GM21360 (cell line): Measurements from ENCODE around the gene CAMTA1.

Source experiments
- ATAC-seq: cut with Tn5 transposase; IDR thresholded peaks from one replicate; pipeline ENCODE4 v1.9.1; 2021; ENCODE audit warnings: mild to moderate bottlenecking, moderate library complexity; ENCODE audit not compliant: unreplicated experiment

The CAMTA1 gene

DNA sequence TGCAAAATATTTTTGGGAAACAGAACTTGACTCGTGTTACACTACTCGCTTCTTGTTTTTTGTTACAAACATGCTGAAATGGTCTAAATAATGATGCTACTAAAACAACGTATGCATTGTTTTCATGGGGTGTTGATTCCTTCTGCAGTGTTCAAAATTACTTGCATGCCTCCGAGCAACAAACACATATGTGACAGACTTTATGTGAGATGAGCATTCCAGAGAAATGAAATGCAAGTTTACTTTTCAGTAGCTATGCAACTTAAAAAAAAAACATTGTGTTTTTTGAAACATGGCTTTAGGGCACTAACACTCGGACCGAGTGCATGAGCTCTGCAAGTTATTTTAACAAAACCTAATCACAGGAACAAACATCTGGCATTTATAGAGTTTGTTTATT lies 84.8 kb downstream of the CAMTA1 start:
- no peak for ATAC-seq

DNA sequence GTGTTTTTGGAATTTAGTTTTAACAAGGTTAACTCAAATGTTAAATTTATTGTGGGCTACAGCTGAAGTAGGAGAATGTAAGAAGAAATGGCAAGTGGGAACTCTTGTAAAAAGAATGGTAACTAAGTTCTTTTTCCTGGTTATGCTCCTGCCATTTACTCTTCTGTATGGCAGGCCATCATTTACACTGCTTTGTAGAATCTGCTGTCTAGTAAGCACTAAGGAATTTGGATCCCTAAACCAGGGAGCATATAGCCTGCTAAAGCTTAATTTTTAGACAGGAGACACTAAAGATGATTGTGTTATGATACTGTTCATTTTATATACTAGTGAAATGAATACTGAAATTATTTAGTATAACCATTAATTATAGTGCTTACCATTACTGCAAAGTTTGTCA lies 85.3 kb downstream of the CAMTA1 start:
- no peak for ATAC-seq

DNA sequence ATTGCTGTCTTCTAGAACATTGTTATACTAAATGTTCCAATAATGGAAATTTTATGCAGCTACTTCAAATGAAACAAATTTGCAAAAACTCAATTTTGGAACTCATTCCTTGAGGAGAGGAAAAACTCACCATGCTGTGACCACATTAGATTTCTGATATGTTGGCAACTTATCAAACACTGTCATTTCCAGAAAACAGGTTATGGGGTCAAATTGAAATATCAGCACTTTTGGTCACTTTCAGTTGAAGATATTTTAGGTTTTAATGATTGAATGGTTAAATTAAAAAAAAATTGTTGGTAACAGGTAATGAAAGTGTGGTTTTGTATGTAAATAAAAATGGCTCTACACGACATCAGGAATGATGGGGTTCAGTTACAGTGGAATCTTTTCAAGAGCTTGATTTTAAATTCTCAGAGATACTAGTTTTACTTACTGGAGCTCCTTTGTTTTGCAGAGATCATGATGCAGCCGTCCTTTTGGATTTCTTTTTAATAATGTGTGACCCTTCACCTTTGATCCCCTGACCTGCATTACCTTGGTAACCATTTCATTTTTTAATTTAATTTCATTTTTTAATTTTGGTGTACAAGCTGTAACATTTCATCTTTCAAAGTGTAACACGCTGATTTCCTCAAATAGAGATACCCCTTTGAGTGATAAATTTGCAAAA lies 86.2 kb downstream of the CAMTA1 start:
- ATAC-seq: no peak

DNA sequence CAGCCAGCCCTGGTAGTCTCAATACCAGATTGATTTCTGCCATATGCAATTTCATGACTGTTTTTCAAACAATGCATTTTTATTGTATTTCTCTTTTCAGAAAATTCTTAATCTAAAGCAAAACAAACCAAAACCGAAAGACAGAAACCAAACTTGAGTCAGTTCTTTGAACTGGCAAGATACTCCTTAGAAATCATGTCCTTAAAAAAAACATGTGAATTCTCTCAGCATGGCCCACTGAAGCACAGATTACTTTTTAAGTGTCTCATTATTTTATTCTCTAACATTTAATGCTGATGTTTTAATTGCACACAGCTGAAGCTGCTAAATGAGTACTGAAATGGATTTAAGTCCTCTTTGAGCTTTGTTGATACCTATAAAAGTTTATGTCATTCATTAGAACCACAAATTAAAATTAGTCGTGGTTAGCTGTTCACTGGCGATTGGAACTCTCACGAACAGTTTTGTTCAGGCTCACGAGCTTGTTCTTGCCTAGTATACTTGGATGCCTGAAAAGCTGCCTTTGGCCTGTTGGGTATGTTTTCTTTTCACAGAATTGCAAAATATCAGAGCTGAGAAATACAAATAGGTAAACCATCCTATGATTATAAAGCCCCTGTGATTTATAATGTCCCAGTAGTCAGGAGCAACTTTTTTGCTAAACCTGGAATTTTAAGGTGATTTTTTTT lies 87.5 kb downstream of the CAMTA1 start:
- no peak for ATAC-seq

DNA sequence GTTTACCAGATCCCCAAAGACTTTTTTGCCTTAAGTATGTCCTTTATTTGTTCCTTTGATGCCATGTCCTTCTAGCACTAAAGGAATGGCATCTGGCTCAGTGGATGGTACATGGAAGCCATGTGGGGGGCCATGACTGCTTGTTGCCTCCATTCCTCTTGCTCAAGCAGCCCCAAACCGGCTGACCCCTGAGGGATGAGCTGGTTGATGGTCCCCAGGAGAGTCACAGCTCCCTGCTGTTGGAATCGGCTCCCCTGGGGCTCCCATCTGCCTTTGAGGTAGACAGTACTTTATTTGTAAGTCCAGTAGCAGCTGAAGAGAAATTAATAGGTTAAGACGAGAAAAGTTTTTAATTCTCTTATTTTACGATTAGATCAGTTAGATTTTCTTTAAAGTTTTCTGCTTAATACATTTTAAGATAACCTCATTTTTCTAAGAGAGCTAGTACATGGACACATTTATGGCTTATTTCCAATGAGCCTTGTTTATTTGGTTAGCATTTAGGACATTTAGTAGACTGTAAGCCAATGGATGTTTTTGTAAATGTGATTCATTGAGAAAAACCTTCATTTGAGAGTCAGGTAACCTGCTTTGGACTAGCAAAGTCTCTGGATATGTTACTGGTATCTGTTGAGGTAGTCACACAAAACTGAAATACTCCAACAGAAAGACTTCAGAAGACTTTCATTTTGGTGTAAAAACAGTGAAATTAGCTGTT lies 88.2 kb downstream of the CAMTA1 start:
- no peak for ATAC-seq

DNA sequence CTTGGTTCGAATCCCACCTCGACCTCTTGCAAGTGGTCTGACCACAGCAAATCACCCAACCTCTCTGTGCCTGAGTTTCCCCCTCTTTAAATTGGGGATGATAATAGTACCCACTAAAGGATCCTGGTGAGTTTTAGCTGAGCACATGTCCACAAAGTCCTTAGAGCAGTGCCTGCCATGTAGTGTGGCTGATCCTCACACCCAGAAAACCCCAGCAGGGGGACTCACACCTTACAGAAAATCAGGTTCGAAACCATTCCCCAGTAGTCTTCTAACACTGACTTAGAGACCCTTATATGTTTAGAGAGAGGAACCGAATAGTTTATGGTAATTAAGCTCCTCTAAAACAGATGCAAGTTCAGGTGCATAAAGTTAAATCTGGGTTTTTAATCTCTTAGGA lies 89.0 kb downstream of the CAMTA1 start:
- ATAC-seq: no peak

DNA sequence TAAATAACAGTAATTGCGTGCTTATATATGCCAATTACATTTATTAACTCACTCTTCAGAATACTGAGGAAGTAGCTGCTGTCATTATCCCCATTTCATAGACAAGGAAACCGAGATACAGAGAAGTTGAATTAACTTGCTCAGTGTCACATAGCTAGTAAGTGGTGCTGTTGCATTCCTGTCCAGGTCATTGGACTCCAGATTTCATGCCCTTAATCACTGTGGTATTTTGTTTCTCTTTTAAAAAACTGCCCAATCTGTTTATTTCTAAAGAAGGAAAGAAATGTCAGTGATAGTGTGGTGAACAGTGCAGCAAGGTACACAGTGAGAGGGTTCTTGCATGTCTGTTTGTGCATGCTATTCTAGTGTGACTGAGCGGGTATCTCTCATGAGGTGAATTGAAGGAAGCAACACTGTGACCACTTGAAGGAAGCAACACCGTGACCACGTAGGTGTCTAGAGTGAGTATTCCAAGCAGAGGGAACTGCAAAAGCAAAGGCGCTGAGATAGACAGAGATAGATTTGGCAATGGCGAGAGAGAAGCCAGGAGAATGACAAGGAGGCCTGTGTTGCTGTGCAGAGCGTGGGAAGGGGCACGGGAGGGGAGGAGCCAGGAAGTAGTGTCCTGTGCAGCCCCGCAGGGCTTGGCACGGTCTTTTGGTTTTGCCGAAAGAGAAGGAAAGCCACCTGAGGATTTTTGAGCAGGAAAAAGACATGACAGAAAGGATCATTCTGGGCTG lies 95.9 kb downstream of the CAMTA1 start:
- no peak for ATAC-seq

DNA sequence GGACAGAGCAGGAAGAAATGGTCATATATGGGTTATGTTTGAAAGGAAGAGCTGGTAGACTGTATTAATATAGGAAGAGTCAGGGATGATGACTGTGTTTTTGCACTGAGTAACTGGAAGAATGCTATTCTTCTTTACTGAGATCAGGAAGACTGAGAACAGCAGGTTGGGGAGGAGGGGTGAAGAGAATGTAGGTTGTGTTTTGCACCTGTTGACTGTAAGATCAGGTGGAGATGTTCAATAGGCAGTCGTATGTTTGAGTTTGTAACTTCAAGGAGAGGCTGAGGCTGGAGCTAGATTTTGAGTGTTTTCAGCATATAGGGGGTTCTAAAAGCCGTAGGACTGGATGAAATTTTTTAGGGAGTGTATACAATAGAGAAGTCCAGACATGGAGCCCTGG lies 97.2 kb downstream of the CAMTA1 start:
- ATAC-seq: no peak

DNA sequence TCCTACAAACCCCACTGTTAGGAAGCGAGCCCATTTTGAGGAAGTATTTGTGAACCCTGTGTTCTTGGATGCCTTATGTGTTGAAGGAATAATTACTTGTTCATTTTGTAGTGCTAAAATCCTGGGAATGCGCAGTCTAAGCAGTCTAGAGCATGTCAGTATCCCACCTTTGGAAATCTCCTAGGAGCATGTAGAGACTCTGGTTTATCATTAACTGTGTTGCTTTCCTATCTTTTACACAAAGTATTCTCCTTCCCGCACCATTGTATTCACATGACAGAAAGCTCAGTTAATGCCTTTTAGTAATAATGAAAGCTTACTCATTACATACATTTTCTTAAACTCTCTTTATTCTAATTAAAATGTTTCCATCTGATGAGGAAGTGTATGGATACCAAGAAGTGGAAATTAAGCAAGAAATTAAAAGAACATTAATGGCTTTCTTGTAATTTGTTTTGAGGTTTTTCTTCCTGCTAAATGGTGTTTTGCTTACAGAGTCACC lies 99.4 kb downstream of the CAMTA1 start:
- no peak for ATAC-seq

DNA sequence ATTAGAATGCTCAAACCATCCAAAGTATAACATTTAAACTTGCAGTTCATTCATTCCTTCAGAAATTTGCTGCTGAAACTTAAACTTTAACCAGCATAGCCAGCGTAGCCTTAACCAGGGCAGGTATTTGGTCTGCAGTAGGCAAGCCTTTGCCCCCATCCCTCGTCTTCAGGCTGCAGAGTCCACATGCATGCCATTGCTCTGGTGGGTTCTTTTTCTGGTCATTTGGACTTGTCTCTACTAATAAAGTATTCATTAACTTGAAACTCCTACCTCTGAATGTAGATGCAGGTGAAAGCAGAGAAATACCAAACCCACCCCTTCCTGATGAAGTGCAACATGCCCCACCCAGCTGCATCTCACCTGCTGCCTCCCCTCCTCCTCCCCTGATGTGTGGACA lies 100.2 kb downstream of the CAMTA1 start:
- no peak for ATAC-seq

DNA sequence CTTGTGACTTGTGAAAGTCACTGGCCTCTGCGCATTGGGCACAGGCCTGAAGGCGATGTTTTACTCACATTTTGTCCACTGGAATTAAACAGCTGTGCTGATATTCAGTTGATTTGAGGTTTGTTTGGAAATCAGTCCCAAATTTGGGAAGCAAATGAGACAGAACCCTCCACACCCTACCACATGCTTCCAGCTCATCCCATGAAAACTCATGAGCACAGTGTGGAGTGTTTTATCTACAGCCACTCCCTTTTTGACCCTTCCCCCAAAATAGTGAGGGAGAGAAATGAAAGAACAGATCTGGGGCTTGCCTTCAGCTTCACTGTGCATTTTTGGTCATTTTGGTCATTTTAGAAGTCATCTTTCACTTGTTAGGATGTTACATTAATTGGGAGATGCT lies 101.3 kb downstream of the CAMTA1 start:
- no peak for ATAC-seq

DNA sequence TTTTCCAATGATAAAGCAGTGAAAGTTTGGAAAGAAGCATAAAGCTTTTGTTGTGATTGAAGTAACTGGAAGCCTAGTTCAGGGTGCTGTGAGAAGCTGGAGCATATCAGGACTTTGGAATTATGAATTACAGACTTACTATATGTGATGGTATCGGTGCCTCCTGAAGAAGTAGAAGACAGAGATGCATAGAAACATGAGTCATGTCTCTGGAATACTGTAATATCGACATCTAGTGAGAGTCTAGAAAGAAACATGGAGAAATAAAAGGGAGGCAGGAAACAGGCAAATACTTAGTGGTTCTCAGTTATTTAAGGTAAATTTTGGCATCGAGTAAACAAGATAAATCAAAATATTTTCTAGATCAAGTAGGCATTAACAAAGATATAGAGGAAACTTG lies 103.0 kb downstream of the CAMTA1 start:
- ATAC-seq: no peak

DNA sequence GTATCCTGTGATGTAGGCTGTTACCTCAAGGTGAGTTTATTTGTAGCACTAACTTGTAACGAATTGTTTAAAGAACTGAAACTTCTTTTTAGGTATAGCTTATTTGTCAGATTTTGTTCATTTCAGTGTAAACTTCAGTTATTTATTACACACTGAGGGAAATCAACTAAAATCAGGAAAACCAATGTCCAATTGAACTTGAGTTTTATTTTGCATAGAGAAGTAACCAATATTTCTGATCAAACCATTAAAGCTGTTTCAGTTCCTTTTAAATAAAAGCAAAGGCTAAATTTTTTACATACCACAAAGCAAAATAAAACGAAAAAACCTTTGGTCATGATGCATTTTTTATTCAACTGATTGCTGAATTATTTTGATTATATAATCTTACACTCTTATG lies 103.6 kb downstream of the CAMTA1 start:
- ATAC-seq: no peak

DNA sequence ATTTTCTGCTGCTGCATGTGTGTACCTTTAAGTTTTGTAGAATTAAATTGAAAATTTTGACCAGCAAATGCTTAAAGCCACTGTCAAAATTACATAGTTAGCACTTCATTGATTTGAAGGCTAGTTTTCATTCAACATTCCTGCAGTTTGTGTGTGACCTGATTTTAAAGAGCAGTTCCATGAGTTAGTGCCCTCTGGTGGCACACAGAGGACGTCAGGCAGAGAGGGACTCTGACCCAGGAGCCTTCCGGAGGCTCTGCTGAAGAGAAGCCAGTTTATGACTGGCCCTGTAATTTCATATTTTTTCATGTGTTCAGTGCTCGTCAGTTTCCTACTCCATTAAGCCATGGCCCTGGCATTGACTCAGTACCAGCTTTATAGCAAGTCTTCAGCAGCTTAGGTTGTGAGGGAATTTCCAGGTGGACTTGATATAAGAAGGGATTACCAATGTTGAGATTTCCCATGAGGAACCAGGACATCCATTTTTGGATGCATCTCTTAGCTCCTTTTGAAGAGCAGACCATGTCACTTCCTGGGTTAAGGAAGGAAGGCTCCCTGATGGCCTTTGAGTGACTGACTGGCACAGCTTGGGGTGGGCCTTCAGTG lies 104.7 kb downstream of the CAMTA1 start:
- no peak for ATAC-seq

DNA sequence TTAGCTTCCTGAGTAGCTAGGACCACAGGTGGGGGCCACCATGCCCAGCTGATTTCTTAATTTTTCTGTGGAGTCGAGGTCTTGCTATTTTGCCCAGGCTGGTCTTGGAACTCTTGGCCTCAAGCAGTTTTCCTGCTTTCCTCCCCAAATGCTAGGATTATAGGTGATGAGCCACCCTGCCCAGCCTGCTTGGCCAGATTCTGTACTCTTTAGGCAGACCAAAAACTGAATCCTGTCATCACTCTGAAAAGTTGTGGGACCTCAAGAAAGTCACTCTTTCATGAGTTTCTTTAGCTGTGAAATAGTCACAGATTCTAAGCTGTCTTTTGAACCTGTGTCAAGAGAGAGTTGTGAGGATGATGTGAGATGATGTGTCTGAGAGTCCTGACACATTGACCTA lies 105.4 kb downstream of the CAMTA1 start:
- ATAC-seq: no peak

DNA sequence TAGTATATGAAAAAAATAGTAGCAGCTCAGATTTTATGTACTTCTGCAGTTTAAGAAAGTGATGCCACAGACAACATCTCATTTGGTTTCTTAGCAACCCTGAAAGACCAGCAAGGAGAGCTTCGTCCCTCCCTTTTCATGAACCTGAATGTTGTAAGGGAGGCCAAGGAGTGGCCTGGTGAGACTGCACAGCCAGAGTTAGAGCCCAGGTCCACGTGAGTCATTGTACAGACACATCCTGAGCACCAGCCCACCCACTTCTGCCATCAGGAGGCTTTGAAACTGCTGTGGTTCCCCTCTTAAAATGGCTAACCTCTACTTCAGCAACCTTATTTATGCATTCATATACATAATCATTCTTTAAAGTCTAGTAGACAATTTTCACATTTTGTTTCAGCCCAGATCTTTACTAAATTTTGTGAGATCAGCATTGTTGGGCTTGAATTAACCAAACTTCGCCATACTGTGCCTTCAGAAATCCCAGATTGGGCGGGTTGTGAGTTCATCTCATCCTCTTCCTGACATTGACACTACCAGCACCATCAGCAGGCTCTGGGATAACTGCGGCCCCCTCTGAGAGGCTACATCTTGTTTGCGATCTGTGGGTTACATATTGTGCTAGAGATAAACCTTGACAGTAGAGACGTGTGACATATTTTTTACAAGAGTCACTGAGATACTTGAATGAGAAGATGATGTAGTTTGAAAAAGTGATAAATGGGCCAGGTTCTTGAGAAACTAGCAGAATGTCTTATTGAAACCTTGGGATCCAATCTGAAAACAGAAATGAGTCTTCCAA lies 106.7 kb downstream of the CAMTA1 start:
- no peak for ATAC-seq

DNA sequence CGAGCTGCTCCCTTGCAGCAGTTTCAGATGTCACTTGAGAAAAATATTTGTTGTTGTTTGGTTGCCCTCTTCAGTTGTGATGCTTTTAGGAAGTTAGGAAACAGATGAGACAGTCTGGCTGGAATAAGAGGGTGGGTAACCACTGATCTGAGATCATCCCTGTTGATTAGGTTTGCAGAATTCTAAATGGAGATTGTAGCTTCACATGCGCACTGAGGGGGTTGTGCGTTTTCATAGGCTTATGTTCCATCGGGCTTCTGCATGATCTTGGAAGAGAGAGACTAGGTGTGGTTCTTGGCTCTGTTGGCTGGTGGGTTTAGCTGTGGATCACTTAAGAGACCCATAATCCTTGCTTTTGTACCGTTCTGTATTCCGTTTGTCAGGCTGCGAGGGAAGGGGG lies 108.1 kb downstream of the CAMTA1 start:
- no peak for ATAC-seq

DNA sequence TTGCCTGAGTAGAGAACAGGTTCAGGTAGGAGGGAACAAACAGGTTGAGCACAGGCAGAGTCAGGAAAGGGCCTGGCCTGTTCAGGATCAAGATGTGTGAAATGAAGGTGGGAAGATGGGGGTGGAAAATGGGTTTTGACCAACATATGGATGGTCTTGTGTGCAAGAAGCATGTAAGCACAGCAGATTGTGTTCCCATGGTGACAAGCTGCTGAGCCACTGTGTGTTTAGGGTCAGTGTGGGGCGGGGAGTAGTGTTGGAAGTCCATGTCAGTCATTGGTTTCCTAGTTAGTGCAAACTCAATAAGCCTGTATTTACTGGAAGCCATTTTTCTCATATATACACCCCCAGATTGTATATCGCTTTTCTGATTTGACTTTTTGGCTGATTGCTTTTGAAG lies 111.9 kb downstream of the CAMTA1 start:
- no peak for ATAC-seq

DNA sequence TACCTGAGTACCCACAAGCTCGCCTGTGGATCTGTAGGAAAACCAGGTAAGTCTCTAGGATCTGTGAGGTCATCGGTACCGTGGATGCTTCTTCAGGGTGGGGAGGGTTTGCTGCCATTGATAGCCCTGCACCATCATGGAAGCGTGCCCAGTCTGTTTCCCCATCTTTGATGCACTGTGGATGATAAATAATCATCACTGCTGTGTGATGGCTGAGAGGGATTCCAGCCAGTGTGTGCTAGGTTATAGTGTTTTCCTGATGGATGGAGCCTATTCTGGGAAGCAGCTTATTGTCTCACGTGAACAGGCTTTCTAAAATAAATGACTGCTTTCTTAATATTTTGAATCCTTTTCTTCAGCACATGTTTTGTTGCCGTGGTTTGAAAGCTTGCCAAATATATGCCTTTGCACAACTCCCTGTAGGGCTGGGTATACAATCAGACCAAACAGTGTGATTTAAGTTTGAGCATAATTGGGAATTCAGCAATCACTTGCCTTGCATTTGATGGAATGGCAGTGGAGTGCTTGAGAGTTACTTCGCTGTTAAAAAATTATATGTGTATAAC lies 113.8 kb downstream of the CAMTA1 start:
- ATAC-seq: no peak

DNA sequence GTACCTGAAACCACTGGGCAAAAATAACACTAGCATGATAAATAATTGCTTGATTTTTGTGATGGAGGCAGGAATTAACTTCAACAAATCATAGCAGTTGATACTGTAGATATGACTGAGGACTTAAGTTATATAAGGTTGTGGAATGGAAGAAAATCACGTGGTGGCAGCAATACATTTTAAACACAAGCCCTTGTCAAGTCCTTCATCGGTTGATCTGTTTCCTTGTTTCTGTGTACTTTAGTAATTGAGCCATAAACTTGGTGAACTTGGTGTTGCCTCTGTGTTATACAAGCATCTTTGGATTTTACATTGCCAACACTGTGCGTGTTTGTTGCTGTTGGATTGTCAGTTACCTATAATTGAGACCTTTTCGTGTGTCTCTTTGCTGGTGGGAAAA lies 114.4 kb downstream of the CAMTA1 start:
- no peak for ATAC-seq
